Measurements from ENCODE around the gene TTC9C. TPM values are rescaled to one million over a fixed set of nuclear protein-coding genes. Genes with fewer than 3 reads are reported as not detected.
A peak's percentile ranks its signal among the peaks of the same experiment; 100 is the strongest.
"Not testable (repeated sequence)": the region's sequence is repeated elsewhere in the genome, so short reads cannot be mapped to it uniquely, and the experiment has no call there.

TTC9C gene
- total and polyA plus RNA-seq, 12 donors, result 9.4 to 20.8 (median 13.2) TPM

GRCh38 chr11:62682518-62682917, 45.8 kb upstream of the TTC9C start:
- WGBS, 2 donors, result 93 to 97% methylated on average over 7 of the region's 7 CpGs
- no peaks in the 10 kb centered on the region for H3K9me3 ChIP-seq
- no peak overlapping the region for H3K4me3 ChIP-seq
- DNase-seq (no peak), ATAC-seq (no peak)
- H3K27me3 ChIP-seq, result peaks cover 0 to 7% (median 0%) of the 10 kb centered on the region in 7 donors
- no peak overlapping the region for H3K27ac ChIP-seq
- peaks cover 8 to 31% (median 26%) of the 10 kb centered on the region in 9 donors for H3K4me1 ChIP-seq
- H3K36me3 ChIP-seq, result peaks cover 0 to 7% (median 4%) of the 10 kb centered on the region in 9 donors
- intact Hi-C loops (cut with DNase I), result no loop called here
- no peak for TF ChIP-seq CTCF (IDR thresholded peaks at IDR 0.05)

- 34 to 43% methylated on average over 69 to 73 of the region's 74 CpGs for WGBS, 2 donors
- no peak for TF ChIP-seq CTCF (IDR thresholded peaks at IDR 0.05)
- H3K4me3 ChIP-seq, result peak overlapping the region; percentile 6 to 51 (median 36)
- DNase-seq (no peak), ATAC-seq (peak in 3 of 8 donors; percentile 32 to 67 (median 36))
- peaks cover 0 to 15% (median 0%) of the 10 kb centered on the region in 7 donors for H3K27me3 ChIP-seq
- peaks cover 0 to 33% (median 17%) of the 10 kb centered on the region in 9 donors for H3K4me1 ChIP-seq
- intact Hi-C loops (cut with DNase I), result no loop called here
- H3K36me3 ChIP-seq, result peaks cover 0 to 31% (median 11%) of the 10 kb centered on the region in 9 donors
- H3K9me3 ChIP-seq, result no peaks in the 10 kb centered on the region
- peak overlapping the region in 5 of 10 donors; percentile 51 to 81 (median 71) for H3K27ac ChIP-seq
These were observed 40.5 kb upstream of the TTC9C start for GRCh38 chr11:62687508-62688396.

- peaks cover 0 to 15% (median 0%) of the 10 kb centered on the region in 7 donors for H3K27me3 ChIP-seq
- intact Hi-C loops (cut with DNase I), result no loop called here
- DNase-seq (no peak), ATAC-seq (peak in 1 of 8 donors; percentile 2)
- H3K27ac ChIP-seq, result peak overlapping the region in 7 of 10 donors; percentile 30 to 81 (median 71)
- H3K4me1 ChIP-seq, result peaks cover 0 to 33% (median 17%) of the 10 kb centered on the region in 9 donors
- H3K36me3 ChIP-seq, result peaks cover 0 to 39% (median 17%) of the 10 kb centered on the region in 9 donors
- TF ChIP-seq CTCF (IDR thresholded peaks at IDR 0.05), result no peak
- no peaks in the 10 kb centered on the region for H3K9me3 ChIP-seq
- 53 to 60% methylated on average over 1 of the region's 1 CpG for WGBS, 2 donors
- H3K4me3 ChIP-seq, result peak overlapping the region in 9 of 10 donors; percentile 6 to 51 (median 36)
These were observed 39.8 kb upstream of the TTC9C start for GRCh38 chr11:62688491-62688890.

DNA sequence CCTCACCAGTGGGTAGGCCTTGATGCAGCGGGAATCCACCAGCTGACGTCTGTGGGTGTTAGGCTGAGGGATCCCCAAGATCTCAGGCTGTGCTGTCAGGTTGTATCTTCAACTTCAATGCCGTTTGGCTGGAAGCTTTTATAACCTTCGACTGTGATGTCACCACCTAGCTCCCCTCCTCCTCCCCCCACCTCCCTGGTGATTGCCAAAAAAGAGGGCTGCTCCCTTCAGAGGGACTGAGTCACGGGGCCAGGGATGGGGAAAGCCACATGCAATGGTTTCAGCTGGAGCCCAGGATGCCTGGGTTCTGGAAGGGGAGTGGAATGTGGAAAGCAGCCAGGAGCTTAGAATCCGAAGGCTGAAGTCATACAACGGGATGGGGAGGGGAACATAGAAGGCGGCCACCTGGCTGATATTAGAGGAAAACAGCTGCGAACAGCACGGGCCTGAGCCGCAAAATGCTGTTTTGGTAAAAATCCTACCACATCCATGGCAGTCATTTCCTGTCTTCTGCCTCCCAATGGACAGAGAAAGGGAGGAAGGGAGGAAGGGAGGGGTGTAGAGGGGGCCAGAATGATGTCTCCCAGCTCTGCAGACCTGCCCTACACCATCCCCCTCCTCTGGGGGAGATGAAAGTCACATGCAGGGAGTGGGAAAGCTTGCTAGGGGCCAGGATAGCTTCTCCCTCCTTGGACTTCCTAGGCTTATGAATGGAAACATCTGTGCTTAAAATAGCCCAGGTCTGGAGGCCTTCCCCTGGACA, 38.7 kb upstream of the TTC9C start, which contains the start of gene LRRN4CL:
LRRN4CL (minus strand) TSS at position 110 of the 763 bp plus-strand sequence. CDS start 1,022 bp downstream, outside the sequence.
- H3K9me3 ChIP-seq, result no peaks in the 10 kb centered on the region
- peak; percentile 65 to 82 for DNase-seq
- peaks cover 0 to 15% (median 0%) of the 10 kb centered on the region in 7 donors for H3K27me3 ChIP-seq
- H3K27ac ChIP-seq, result peak within 1 kb of the TSS in 8 of 10 donors; percentile 24 to 81 (median 71)
- peaks cover 0 to 47% (median 17%) of the 10 kb centered on the region in 9 donors for H3K36me3 ChIP-seq
- TF ChIP-seq CTCF (IDR thresholded peaks at IDR 0.05), result no peak
- intact Hi-C loops (cut with DNase I), result loop anchor here (5.0 to 10.0 kb wide), 6 partner anchors 95 to 307 kb away; partner anchors contain the start of gene TUT1 (in 1 of the 10)
- peak; percentile 80 to 92 (median 84) for ATAC-seq
- H3K4me3 ChIP-seq, result peak within 1 kb of the TSS in 9 of 10 donors; percentile 6 to 51 (median 36)
- WGBS, 2 donors, result 36 to 45% methylated on average over 11 of the region's 11 CpGs
- peaks cover 0 to 37% (median 19%) of the 10 kb centered on the region in 9 donors for H3K4me1 ChIP-seq

- WGBS, 2 donors, result 75 to 86% methylated on average over 4 of the region's 4 CpGs
- intact Hi-C loops (cut with DNase I), result loop anchor here (2.0 to 10.0 kb wide), 7 partner anchors 13 to 311 kb away; partner anchors contain the start of gene TUT1 (in 1 of the 10)
- peaks cover 0 to 31% (median 23%) of the 10 kb centered on the region in 9 donors for H3K4me1 ChIP-seq
- ATAC-seq, DNase-seq, H3K4me3 ChIP-seq, H3K27ac ChIP-seq, H3K9me3 ChIP-seq, H3K27me3 ChIP-seq: not testable (repeated sequence)
- peaks cover 0 to 51% (median 17%) of the 10 kb centered on the region in 9 donors for H3K36me3 ChIP-seq
These were observed 34.7 kb upstream of the TTC9C start for GRCh38 chr11:62693624-62694023.

Measured in heart right ventricle (tissue), 16 donors.